GM20000 (cell line): ENCODE measurements around the gene MAF.

Experiments
- DNase-seq: peaks from one replicate; pipeline ENCODE4 v3.0.0; 2012; ENCODE audit warnings: low spot score
- CTCF ChIP-seq: IDR thresholded peaks from 2 replicates; pipeline ENCODE4 v1.5.1; 2012; ENCODE audit warnings: mild to moderate bottlenecking, control low read depth; ENCODE audit errors: extremely low read depth, missing control alignments

Gene MAF

GRCh38 chr16:79592186-79592585 lies 8.4 kb downstream of the MAF start:
- DNase-seq = no peak

GRCh38 chr16:79589601-79590102 lies 10.9 kb downstream of the MAF start:
- DNase-seq = no peak
- TF ChIP-seq CTCF = no peak

More at GRCh38 chr16:79592186-79592585, 8.4 kb downstream of the MAF start:
- no peak for TF ChIP-seq CTCF

- TF ChIP-seq CTCF = no peak
- no peak for DNase-seq
Measured at GRCh38 chr16:79587897-79588296, 12.6 kb downstream of the MAF start.

GRCh38 chr16:79587296-79587695 lies 13.2 kb downstream of the MAF start:
- no peak for DNase-seq
- TF ChIP-seq CTCF = no peak

GRCh38 chr16:79582789-79583188 lies 17.7 kb downstream of the MAF start:
- no peak for DNase-seq
- no peak for TF ChIP-seq CTCF

GRCh38 chr16:79580453-79581191 lies 19.9 kb downstream of the MAF start:
- no peak for DNase-seq
- TF ChIP-seq CTCF = no peak

GRCh38 chr16:79576602-79577001 lies 23.9 kb downstream of the MAF start:
- no peak for TF ChIP-seq CTCF
- DNase-seq = no peak
